SU-DHL-6 (cell line): ENCODE data around the gene BTBD9.

ENCODE experiments used
- CTCF ChIP-seq: fragments of 200-600 bp; sonication (generic); IDR thresholded peaks from one replicate; pipeline ENCODE4 v1.5.1; 2017; ENCODE audit warnings: antibody characterized with exemption, mild to moderate bottlenecking, low read length, moderate library complexity; ENCODE audit not compliant: insufficient read depth, poor library complexity, severe bottlenecking
- EZH2phosphoT487 ChIP-seq: fragments of 200-600 bp; sonication (generic), shearing (Covaris generic); conservative IDR thresholded peaks from 2 replicates; pipeline ENCODE4 v1.6.1; 2018; ENCODE audit warnings: mild to moderate bottlenecking, antibody characterized with exemption, low read length, moderate library complexity, mixed read lengths

- TF ChIP-seq CTCF (no peak), EZH2phosphoT487 (no peak)
Measured at GRCh38 chr6:38320358-38320757, 319.4 kb downstream of the BTBD9 start.
